ENCODE data around the gene IL20RA.

DNA sequence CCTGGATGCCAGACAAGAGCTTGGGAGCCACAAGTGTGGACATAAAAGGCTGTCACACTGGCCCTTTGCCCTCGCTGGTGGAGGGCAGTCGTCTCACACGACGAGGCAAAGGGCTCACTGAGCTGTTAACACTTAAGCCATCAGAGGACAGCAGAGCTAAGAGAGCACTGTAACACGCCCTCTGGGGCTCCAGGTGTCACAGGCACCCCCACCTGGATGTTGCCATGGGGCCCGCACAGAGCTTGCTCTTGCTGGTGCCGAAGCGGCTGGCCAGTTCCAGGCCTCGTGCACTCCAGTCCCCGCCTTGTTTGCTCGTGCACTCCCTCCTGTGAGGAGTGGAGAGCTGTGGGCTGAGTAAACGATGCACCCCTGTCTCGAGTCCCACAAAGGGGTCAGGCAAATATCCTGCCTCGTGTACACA, 85.3 kb downstream of the IL20RA start:
- no peak for TF ChIP-seq POLR2A (IDR thresholded peaks at IDR 0.05; ENCODE audit: low read length)
- TF ChIP-seq GATA1 (IDR thresholded peaks at IDR 0.05; ENCODE audit: low read depth, low read length): no peak

Data from erythroblast (primary cell).